ENCODE measurements around the gene MCHR1. TPM values are rescaled to one million over a fixed set of nuclear protein-coding genes. Genes with fewer than 3 reads are reported as not detected.

MCHR1 gene
- total RNA-seq, 1 donor from 2014 or later: not detected

DNA sequence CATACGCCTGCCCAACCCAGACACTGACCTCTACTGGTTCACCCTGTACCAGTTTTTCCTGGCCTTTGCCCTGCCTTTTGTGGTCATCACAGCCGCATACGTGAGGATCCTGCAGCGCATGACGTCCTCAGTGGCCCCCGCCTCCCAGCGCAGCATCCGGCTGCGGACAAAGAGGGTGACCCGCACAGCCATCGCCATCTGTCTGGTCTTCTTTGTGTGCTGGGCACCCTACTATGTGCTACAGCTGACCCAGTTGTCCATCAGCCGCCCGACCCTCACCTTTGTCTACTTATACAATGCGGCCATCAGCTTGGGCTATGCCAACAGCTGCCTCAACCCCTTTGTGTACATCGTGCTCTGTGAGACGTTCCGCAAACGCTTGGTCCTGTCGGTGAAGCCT, 2.2 kb downstream of the MCHR1 start:
- no peak for DNase-seq (ENCODE audit: low spot score)
- H3K36me3 Mint-ChIP-seq (ENCODE audit: low read depth): no peaks in the 10 kb centered on the region
- peak overlapping the region; percentile 71 for H3K27ac Mint-ChIP-seq
- H3K9me3 Mint-ChIP-seq: no peaks in the 10 kb centered on the region
- intact Hi-C loops (cut with micrococcal nuclease): no loop called here
- no peak overlapping the region for H3K4me3 Mint-ChIP-seq
- H3K4me1 Mint-ChIP-seq (ENCODE audit: low read depth): peaks cover 42% of the 10 kb centered on the region
- peaks cover 12% of the 10 kb centered on the region for H3K27me3 Mint-ChIP-seq (ENCODE audit: insufficient read depth)

DNA sequence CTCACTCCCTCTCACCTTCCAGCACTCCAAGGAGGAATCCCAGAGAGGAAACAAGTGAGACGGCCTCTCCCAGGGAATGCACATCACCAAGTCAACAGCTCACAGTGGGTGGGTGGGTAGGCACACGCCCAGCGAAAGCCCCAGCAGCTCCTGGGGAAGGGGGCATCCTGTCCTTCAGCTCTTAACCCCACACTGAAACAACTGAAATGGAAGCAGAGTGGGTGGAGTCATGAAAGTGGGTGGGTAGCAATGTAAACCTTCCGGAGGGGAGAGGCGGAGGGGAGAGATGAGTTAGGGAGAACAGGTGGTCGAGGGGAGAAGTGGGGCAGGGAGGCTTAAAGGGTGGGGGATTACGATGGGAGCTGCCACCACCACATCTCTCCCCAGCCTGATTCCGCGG, 5.4 kb downstream of the MCHR1 start:
- Mint-ChIP-seq H3K27ac (peak overlapping the region; percentile 31), H3K27me3 (ENCODE audit: insufficient read depth) (peaks cover 8% of the 10 kb centered on the region), H3K9me3 (no peaks in the 10 kb centered on the region), H3K36me3 (ENCODE audit: low read depth) (no peaks in the 10 kb centered on the region), H3K4me1 (ENCODE audit: low read depth) (peaks cover 40% of the 10 kb centered on the region), H3K4me3 (peak overlapping the region; percentile 82)
- no peak for DNase-seq (ENCODE audit: low spot score)
- intact Hi-C loops (cut with micrococcal nuclease): no loop called here

DNA sequence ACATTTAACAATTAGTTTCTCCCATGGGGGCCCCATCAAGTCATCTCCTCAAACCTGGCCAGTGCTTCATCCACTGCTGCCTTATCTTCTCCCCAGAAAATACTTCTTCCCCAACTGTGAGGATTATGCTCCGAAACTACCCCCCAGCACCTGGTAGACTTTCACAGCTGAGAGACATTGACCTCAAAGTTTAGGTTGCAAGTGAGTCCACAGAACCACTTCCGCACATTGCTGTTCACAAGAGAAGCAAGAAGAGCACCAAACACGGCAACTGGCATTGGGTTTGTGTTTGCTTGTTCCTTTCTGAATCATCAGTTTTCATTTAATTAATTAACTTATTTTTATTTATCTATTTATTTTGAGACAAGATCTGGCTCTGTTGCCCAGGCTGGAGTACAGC, 6.1 kb downstream of the MCHR1 start:
- peaks cover 34% of the 10 kb centered on the region for H3K4me1 Mint-ChIP-seq (ENCODE audit: low read depth)
- H3K9me3 Mint-ChIP-seq: no peaks in the 10 kb centered on the region
- intact Hi-C loops (cut with micrococcal nuclease): no loop called here
- peaks cover 2% of the 10 kb centered on the region for H3K27me3 Mint-ChIP-seq (ENCODE audit: insufficient read depth)
- H3K27ac Mint-ChIP-seq: peak overlapping the region; percentile 87
- H3K4me3 Mint-ChIP-seq: peak overlapping the region; percentile 82
- H3K36me3 Mint-ChIP-seq (ENCODE audit: low read depth): no peaks in the 10 kb centered on the region
- no peak for DNase-seq (ENCODE audit: low spot score)

DNA sequence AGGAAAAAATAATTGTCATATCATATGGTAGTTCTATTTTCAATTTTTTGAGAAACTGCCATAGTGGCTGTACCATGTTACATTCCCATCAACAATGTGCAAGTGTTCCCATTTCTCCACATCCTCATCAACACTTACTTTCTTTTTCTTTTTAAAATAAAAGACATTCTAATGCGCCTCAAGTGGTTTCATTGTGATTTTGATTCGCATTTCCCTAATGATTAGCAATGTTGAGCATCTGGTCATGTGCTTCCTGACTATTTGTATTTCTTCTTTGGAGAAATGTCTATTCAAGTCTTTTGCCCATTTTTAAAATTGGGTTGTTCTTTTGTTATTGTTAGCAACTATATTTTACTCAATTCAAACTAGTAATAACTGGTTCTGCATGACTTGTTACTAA, 8.4 kb downstream of the MCHR1 start:
- no peak overlapping the region for H3K27ac Mint-ChIP-seq
- H3K4me1 Mint-ChIP-seq (ENCODE audit: low read depth): peaks cover 18% of the 10 kb centered on the region
- no peaks in the 10 kb centered on the region for H3K36me3 Mint-ChIP-seq (ENCODE audit: low read depth)
- no peak overlapping the region for H3K4me3 Mint-ChIP-seq
- no peak for DNase-seq (ENCODE audit: low spot score)
- intact Hi-C loops (cut with micrococcal nuclease): no loop called here
- no peaks in the 10 kb centered on the region for H3K9me3 Mint-ChIP-seq
- no peaks in the 10 kb centered on the region for H3K27me3 Mint-ChIP-seq (ENCODE audit: insufficient read depth)

DNA sequence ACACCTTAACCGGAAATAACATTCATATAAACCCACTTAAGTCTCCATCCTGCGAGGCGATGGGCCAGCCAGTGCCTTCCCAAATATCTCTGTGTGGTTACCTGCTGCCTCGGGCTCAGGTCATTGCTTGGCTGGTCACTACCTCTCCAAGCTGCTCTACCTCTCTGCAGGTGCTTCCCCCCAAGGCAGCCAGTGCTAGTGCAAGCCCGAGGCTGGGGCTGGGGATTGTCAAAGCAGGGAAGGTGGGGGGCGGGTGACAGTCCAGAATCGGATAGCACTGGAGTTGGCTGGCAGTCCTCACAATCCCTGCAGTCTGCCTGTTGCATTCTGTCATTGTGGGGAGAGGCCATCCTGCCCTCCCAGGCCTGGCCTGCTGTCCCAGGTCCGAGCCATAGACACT, 11.1 kb downstream of the MCHR1 start:
- H3K4me3 Mint-ChIP-seq: no peak overlapping the region
- H3K27ac Mint-ChIP-seq: no peak overlapping the region
- no peaks in the 10 kb centered on the region for H3K36me3 Mint-ChIP-seq (ENCODE audit: low read depth)
- DNase-seq (ENCODE audit: low spot score): no peak
- no peaks in the 10 kb centered on the region for H3K9me3 Mint-ChIP-seq
- intact Hi-C loops (cut with micrococcal nuclease): no loop called here
- peaks cover 2% of the 10 kb centered on the region for H3K4me1 Mint-ChIP-seq (ENCODE audit: low read depth)
- no peaks in the 10 kb centered on the region for H3K27me3 Mint-ChIP-seq (ENCODE audit: insufficient read depth)

DNA sequence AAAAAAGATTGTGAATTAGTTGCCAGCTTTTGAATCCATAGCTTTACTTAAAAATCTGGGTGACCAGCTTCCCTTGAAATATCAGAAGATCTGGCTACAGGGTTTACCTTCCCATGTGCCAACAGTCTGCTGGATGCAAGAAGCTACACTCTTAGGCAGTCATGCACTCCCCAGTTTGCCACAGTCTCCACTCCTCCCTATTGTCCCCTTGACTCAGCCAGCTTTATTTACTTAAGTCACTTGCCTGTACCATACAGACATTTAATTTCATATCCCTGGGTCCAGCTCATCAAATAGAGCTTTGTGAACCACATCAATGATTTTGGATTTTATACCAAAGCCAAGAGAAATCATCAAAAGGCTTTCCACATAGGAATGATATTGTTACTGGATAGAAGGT, 12.2 kb downstream of the MCHR1 start:
- intact Hi-C loops (cut with micrococcal nuclease): no loop called here

DNA sequence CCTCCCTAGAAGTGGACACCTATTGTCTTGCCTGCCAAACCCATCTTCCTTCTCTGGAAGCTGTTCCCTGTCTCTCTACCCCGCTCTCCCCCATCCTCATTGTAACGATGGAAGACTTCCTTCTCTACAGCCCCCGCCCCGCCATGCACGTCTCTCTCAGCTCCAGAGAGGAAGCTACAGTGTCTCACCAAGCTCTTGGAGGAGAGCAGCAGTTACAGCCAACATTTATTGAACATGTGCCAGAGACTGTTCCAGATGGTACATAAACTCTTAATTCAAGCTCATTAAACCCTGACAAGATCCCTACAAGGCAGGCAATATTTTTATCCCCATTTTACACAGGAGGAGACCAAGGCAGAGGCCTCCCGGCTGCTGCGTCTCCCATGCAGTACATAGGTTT, 15.1 kb downstream of the MCHR1 start:
- intact Hi-C loops (cut with micrococcal nuclease): no loop called here
- no peak overlapping the region for H3K27ac Mint-ChIP-seq
- no peaks in the 10 kb centered on the region for H3K36me3 Mint-ChIP-seq (ENCODE audit: low read depth)
- H3K27me3 Mint-ChIP-seq (ENCODE audit: insufficient read depth): peaks cover 6% of the 10 kb centered on the region
- H3K4me3 Mint-ChIP-seq: no peak overlapping the region
- no peaks in the 10 kb centered on the region for H3K9me3 Mint-ChIP-seq
- DNase-seq (ENCODE audit: low spot score): no peak
- H3K4me1 Mint-ChIP-seq (ENCODE audit: low read depth): no peaks in the 10 kb centered on the region

More for the DNA sequence above, 12.2 kb downstream of the MCHR1 start:
- Mint-ChIP-seq H3K9me3 (no peaks in the 10 kb centered on the region), H3K27ac (no peak overlapping the region), H3K4me3 (no peak overlapping the region), H3K27me3 (ENCODE audit: insufficient read depth) (no peaks in the 10 kb centered on the region), H3K36me3 (ENCODE audit: low read depth) (no peaks in the 10 kb centered on the region), H3K4me1 (ENCODE audit: low read depth) (no peaks in the 10 kb centered on the region)
- DNase-seq (ENCODE audit: low spot score): no peak

DNA sequence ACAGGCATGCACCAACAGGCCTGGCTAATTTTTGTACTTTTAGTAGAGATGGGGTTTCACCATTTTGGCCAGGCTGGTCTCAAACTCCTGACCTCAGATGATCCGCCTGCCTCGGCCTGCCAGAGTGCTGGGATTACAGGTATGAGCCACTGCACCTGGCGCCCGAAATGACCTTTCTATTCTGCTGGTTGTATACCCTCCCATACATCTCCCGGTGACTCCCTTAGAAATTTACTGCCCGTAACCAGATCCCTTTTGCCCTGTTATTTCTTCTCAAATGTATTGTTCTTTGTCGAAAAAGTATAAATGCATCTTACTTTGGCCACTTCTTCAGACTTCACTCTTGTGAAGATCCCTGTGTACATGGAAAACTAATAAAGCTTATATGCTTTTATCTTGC, 22.0 kb downstream of the MCHR1 start:
- Mint-ChIP-seq H3K4me3 (no peak overlapping the region), H3K27ac (no peak overlapping the region), H3K36me3 (ENCODE audit: low read depth) (no peaks in the 10 kb centered on the region), H3K9me3 (no peaks in the 10 kb centered on the region), H3K27me3 (ENCODE audit: insufficient read depth) (peaks cover 6% of the 10 kb centered on the region), H3K4me1 (ENCODE audit: low read depth) (peaks cover 19% of the 10 kb centered on the region)
- intact Hi-C loops (cut with micrococcal nuclease): no loop called here
- no peak for DNase-seq (ENCODE audit: low spot score)

DNA sequence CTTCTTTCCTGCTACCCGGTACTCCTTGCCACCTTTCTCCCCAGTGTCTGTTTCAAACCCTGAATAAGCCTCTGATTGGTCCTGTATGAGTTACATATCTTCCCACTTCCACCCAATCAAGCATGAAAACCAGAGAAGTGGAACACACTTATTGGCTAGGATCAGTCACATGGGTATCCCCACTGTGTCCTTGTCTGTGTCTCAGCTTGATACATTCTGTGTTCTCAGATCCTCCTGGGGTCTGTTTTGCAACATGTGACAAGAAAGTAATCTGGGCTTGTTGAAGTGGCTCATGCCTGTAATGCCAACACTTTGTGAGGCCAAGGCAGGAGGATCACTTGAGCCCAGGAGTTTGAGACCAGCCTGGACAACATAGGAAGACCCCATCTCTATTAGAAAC, 23.9 kb downstream of the MCHR1 start:
- DNase-seq (ENCODE audit: low spot score): no peak
- H3K4me1 Mint-ChIP-seq (ENCODE audit: low read depth): peaks cover 19% of the 10 kb centered on the region
- intact Hi-C loops (cut with micrococcal nuclease): no loop called here

DNA sequence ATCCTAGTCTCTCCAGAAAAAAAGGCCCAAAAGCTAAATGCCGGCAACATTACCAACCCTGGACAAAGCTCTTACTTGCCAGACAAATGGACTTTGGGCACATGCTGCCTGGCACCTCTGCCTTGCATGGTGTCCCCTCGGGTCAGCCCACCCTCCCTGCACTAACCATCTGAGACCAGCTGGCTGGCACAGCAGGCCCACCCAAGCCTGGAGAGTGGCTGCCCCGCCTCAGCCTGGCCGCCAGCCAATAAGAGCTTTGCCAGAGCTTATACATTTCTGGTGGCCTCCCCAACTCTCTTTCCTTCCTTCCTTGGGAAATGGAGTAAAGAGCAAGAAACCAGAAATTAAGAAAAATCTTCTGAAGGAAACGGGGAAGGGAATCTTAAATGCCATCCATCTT, 24.5 kb downstream of the MCHR1 start:
- Mint-ChIP-seq H3K4me1 (ENCODE audit: low read depth) (peaks cover 19% of the 10 kb centered on the region), H3K36me3 (ENCODE audit: low read depth) (no peaks in the 10 kb centered on the region), H3K27me3 (ENCODE audit: insufficient read depth) (no peaks in the 10 kb centered on the region), H3K27ac (no peak overlapping the region), H3K4me3 (no peak overlapping the region), H3K9me3 (no peaks in the 10 kb centered on the region)
- DNase-seq (ENCODE audit: low spot score): no peak
- intact Hi-C loops (cut with micrococcal nuclease): no loop called here

More for the DNA sequence above, 23.9 kb downstream of the MCHR1 start:
- no peaks in the 10 kb centered on the region for H3K9me3 Mint-ChIP-seq
- peaks cover under 1% of the 10 kb centered on the region for H3K27me3 Mint-ChIP-seq (ENCODE audit: insufficient read depth)
- H3K36me3 Mint-ChIP-seq (ENCODE audit: low read depth): no peaks in the 10 kb centered on the region
- no peak overlapping the region for H3K27ac Mint-ChIP-seq
- H3K4me3 Mint-ChIP-seq: no peak overlapping the region

DNA sequence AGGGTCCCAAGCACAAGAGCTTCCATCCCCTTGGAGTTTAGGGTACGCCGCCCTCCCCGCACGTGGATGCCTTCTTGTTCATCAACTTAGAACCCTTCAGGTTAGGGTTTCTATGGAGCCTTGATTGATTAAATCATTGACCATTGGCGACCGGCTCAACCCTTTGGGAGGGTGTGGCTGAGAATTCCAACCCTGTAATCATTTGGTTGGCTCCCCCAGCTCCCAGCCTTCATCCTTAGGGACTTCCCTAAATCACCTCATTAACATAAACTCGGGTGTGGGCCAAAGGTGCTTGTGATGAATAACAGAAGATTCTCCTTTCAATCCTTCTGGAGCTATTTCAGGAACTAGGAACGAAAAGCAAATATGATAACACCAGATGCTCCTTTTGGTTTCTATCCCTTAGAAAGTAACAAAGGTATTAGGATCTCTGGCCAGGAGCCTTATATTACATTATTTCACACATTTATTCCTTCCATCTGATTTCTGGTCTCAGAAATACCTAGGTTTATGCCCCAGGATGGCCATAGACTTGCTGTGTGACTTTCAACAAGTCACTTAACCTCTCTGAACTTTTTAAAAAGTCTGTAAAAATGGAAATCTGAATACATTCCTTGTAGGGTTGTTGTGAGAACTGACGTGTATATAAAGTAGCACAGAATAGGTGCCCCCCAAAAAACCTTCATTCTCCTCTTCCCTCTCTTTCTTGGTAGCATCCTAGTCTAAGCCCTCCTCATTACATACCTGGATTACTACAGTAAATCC, 26.8 kb downstream of the MCHR1 start:
- Mint-ChIP-seq H3K27ac (no peak overlapping the region), H3K4me1 (ENCODE audit: low read depth) (peaks cover 25% of the 10 kb centered on the region), H3K9me3 (no peaks in the 10 kb centered on the region), H3K4me3 (no peak overlapping the region), H3K27me3 (ENCODE audit: insufficient read depth) (no peaks in the 10 kb centered on the region), H3K36me3 (ENCODE audit: low read depth) (no peaks in the 10 kb centered on the region)
- no peak for DNase-seq (ENCODE audit: low spot score)
- intact Hi-C loops (cut with micrococcal nuclease): no loop called here

DNA sequence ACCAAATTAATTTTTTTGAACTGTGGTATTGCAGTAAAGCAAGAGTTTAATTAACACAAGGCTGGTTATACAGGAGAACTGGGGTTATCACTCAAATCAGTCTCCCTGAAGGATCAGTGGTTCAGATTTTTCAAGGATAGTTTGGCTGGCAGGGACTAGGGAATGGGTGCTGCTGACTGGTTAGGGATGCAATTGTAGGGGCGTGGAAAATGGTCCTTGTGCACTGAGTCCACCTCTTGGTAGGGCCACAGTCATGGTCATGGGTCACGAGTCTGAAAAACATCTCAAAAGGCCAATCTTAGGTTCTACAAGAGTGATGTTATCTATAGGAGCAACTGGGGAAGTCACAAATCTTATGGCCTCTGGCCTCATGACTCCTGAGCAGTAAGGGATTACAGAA, 27.9 kb downstream of the MCHR1 start:
- Mint-ChIP-seq H3K4me1 (ENCODE audit: low read depth) (peaks cover 27% of the 10 kb centered on the region), H3K27me3 (ENCODE audit: insufficient read depth) (peaks cover 2% of the 10 kb centered on the region), H3K36me3 (ENCODE audit: low read depth) (no peaks in the 10 kb centered on the region), H3K27ac (no peak overlapping the region), H3K9me3 (no peaks in the 10 kb centered on the region), H3K4me3 (no peak overlapping the region)
- no peak for DNase-seq (ENCODE audit: low spot score)
- intact Hi-C loops (cut with micrococcal nuclease): no loop called here

DNA sequence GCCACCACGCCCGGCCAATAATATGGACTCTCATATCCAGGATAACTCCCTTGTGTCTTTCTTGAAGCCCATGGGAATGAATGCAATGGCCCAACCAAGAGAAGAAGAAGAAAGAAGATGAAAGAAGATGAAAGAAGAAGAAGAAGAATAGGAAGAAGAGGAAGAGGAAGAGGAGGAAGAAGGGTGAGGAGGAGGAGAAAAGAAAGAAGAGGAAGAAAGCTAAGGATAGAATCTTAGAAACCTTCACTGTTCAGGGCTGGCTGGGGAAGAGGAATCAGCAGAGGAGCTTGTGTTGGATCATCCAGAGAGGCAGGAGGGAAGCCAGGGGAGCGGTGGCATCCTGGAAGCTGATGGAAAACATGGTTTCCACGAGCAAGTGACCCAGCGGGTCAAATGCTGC, 28.9 kb downstream of the MCHR1 start:
- no peaks in the 10 kb centered on the region for H3K9me3 Mint-ChIP-seq
- no peak overlapping the region for H3K4me3 Mint-ChIP-seq
- no peaks in the 10 kb centered on the region for H3K36me3 Mint-ChIP-seq (ENCODE audit: low read depth)
- intact Hi-C loops (cut with micrococcal nuclease): no loop called here
- no peak for DNase-seq (ENCODE audit: low spot score)
- H3K4me1 Mint-ChIP-seq (ENCODE audit: low read depth): peaks cover 22% of the 10 kb centered on the region
- H3K27ac Mint-ChIP-seq: no peak overlapping the region
- peaks cover 2% of the 10 kb centered on the region for H3K27me3 Mint-ChIP-seq (ENCODE audit: insufficient read depth)

Measured in activated T-helper 1 cell treated with anti-CD3 and anti-CD28 coated beads, Interleukin-12 subunit alpha, Interleukin-12 subunit beta, Interleukin-2, Interleukin-4 antibody, amounts not matched to agents 30 ng/mL and 10 ng/mL and 1 ng/mL, durations not matched to agents 14 hours and 24 hours and 36 hours (primary cell).